WI38 (cell line): Measurements from ENCODE around the gene FBXL5.
"Not testable (repeated sequence)": the region's sequence is repeated elsewhere in the genome, so short reads cannot be mapped to it uniquely, and the experiment has no call there.

Experiments used
- H3K4me3 ChIP-seq: 2 replicates; pipeline ENCODE4 v1.5.1; 2011; ENCODE audit warnings: low read depth, mild to moderate bottlenecking, control low read depth, low read length
- TF ChIP-seq, protein P1 (sequence below): IDR thresholded peaks from 2 replicates; pipeline ENCODE4 v1.5.1; 2012; ENCODE audit warnings: low read depth, mild to moderate bottlenecking, control low read depth, low read length

The FBXL5 gene

DNA sequence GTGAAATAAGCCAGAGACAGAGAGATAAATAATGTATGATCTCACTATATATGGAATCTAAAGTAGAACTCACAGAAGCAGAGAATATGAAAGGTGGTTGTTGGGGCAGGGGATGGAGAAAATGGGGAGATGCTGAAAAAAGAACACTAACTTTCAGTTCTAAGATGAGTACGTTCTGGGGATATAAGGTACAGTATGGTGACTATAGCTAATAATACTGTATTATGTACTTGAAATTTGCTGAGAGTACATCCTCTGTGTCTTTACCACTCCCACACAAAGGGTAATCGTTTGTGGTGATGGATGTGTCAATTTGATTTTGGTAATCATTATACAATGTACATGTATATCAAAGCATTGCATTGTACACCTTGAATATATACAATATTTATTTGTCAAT is 6.6 kb downstream of the FBXL5 start:
- H3K4me3 ChIP-seq: no peak overlapping the region
- TF ChIP-seq, protein P1, sequence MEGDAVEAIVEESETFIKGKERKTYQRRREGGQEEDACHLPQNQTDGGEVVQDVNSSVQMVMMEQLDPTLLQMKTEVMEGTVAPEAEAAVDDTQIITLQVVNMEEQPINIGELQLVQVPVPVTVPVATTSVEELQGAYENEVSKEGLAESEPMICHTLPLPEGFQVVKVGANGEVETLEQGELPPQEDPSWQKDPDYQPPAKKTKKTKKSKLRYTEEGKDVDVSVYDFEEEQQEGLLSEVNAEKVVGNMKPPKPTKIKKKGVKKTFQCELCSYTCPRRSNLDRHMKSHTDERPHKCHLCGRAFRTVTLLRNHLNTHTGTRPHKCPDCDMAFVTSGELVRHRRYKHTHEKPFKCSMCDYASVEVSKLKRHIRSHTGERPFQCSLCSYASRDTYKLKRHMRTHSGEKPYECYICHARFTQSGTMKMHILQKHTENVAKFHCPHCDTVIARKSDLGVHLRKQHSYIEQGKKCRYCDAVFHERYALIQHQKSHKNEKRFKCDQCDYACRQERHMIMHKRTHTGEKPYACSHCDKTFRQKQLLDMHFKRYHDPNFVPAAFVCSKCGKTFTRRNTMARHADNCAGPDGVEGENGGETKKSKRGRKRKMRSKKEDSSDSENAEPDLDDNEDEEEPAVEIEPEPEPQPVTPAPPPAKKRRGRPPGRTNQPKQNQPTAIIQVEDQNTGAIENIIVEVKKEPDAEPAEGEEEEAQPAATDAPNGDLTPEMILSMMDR: no peak

DNA sequence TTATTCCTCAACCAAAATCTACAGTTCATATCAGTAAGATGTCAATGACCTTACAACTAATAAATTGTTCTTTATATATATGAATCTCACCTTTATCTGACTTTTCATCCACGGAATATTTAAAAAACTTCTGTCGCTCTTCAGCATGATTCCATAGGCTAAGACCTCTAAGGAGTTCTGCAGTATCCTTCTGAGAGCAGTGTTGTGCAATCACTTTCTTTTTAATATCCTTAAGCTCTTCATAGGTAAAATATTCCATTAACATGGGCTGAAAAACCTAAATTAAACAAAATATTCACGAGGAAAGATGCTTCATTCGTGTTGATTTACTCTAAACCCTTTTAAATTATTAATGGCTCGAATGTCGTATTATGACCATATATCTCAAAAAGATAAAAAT is 16.7 kb downstream of the FBXL5 start:
- TF ChIP-seq, protein P1: no peak

DNA sequence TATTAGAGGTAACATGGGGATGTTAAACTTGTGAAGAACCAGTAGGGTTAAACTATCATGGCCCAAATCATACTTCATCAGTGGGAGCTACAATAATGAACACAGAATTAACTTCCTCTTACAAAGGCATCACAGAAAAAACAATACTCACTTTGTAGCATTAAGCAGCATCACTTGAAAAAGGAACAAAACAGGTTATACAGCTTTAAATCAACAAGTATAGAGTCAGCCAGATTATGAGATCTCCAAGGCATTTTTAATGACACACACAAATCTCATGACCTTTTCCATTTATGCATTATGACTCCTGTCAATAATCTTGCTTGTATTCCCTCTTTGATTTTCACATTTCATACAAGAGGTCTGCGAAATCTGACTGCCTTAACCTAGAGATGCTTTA is 18.3 kb downstream of the FBXL5 start:
- H3K4me3 ChIP-seq: no peak overlapping the region
- TF ChIP-seq, protein P1: no peak

More for the DNA sequence above, 16.7 kb downstream of the FBXL5 start:
- H3K4me3 ChIP-seq: no peak overlapping the region

DNA sequence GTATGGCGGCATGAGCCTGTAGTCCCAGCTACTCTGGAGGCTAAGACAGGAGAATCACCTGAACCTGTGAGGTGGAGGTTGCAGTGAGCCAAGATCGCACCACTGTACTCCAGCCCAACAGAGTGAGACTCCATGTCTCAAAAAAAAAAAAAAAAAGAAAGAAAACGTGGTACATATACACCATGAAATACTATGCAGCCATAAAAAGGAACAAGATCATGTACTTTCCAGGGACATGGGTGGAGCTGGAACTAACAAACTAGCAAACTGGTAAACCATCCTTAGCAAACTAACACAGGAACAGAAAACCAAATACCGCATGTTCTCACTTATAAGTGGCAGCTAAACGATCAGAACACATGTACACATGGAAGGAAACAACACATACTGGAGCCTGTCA is 37.8 kb downstream of the FBXL5 start:
- not testable (repeated sequence) for H3K4me3 ChIP-seq

DNA sequence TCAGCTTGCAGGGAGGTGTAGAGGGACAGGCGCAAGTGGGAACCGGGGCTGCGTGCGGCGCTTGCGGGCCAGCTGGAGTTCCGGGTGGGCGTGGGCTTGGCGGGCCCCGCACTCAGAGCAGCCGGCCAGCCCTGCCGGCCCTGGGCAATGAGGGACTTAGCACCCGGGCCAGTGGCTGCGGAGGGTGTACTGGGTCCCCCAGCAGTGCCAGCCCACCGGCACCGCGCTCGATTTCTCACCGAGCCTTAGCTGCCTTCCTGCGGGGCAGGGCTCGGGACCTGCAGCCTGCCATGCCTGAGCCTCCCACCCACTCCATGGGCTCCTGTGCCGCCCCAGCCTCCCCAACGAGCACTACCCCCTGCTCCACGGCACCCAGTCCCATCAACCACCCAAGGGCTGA is 40.3 kb downstream of the FBXL5 start:
- not testable (repeated sequence) for H3K4me3 ChIP-seq

DNA sequence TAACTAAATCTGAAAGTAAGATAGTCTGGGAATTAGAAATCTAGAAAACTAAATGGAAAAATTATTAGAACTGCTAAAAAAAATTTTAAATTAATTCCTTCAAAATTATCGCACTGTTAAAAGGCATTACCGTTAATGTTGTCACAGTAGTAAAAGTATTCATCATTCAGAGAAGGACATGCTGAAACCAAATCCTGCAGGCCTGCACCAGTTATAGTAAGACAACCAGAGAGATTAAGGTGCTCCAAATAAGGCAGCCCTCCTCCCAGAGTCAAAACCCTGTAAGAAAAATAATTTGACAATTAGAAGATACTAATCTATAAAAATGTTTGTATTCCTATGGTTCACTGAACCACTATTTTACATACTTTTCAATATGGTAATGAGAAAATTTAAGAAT is 43.0 kb downstream of the FBXL5 start:
- no peak overlapping the region for H3K4me3 ChIP-seq
- TF ChIP-seq, protein P1: no peak

DNA sequence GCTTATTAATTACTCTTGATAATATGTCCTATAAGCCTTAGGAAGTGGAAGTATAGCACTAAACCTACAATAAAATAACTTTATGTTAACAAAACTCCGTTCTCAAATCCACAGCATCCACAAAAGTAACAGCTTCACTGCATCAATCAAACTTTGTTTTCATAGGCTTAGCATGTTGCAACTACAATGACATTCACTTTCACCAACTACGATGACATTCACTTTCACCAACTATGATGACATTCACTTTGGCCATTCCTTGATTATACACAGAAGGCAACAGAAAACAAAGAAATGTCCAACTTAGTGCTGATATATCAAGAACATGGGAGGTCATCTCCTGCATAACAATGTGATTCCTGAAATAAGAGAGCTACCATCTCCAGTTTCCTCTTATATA is 44.3 kb downstream of the FBXL5 start:
- TF ChIP-seq, protein P1: no peak

DNA sequence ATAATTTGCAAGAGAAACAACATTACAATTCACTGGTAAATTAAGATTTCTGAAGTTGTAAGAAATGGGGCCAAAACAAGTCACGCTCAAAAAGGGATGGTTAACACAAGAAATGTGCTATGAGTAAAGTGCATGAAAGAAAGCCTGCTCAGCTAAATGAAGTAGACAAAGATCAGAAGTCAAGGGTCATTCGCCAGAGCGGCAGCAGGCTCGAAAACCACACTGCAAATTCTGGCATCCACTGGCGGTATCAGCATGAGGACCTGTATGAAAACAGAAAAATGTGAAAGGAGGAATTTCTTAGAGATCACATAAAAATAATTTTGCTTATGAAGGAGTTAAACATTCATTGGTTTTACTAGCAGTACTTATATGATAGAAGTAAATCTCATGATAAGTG is 49.6 kb downstream of the FBXL5 start:
- H3K4me3 ChIP-seq: no peak overlapping the region
- TF ChIP-seq, protein P1: no peak

More for the DNA sequence above, 44.3 kb downstream of the FBXL5 start:
- H3K4me3 ChIP-seq: no peak overlapping the region
